ENCODE data around the gene ADAMTS12.
A peak's percentile ranks its signal among the peaks of the same experiment; 100 is the strongest.

Gene ADAMTS12

DNA sequence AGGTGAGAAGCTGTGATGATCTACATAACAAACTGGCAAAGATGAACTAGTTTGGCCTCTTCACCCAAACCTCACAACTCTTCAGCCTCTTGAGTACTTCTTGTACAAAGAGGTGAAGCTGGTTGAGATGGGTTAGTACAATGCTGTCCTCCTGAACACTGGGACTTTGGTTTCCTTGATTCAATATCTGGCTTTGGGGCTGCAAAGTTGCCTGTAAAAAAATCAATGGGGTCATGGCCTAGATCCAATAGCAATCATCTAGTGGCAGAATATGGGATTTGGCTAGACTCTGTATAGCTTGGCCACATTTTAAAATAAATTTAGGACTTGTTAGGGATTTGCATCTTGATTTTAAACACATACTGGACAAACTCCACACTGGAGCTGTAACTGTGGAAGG is 179.1 kb downstream of the ADAMTS12 start:
- no peak for DNase-seq (ENCODE audit: low read depth)
- no peak for TF ChIP-seq CTCF (conservative IDR thresholded peaks at IDR 0.05; ENCODE audit: control insufficient read depth, insufficient read depth, low read depth, low read length)
- no peak overlapping the region for H3K4me3 ChIP-seq (ENCODE audit: control insufficient read depth, low read depth, low read length)

GRCh38 chr5:33711094-33711679 is 180.6 kb downstream of the ADAMTS12 start:
- no peak overlapping the region for H3K4me3 ChIP-seq (ENCODE audit: control insufficient read depth, low read depth, low read length)
- TF ChIP-seq CTCF (conservative IDR thresholded peaks at IDR 0.05; ENCODE audit: control insufficient read depth, insufficient read depth, low read depth, low read length) = no peak
- no peak for DNase-seq (ENCODE audit: low read depth)

GRCh38 chr5:33702867-33703266 is 188.9 kb downstream of the ADAMTS12 start:
- DNase-seq (ENCODE audit: low read depth) = no peak
- no peak for TF ChIP-seq CTCF (conservative IDR thresholded peaks at IDR 0.05; ENCODE audit: control insufficient read depth, insufficient read depth, low read depth, low read length)
- no peak overlapping the region for H3K4me3 ChIP-seq (ENCODE audit: control insufficient read depth, low read depth, low read length)

GRCh38 chr5:33701951-33702350 is 189.8 kb downstream of the ADAMTS12 start:
- no peak for DNase-seq (ENCODE audit: low read depth)
- H3K4me3 ChIP-seq (ENCODE audit: control insufficient read depth, low read depth, low read length) = no peak overlapping the region
- no peak for TF ChIP-seq CTCF (conservative IDR thresholded peaks at IDR 0.05; ENCODE audit: control insufficient read depth, insufficient read depth, low read depth, low read length)

DNA sequence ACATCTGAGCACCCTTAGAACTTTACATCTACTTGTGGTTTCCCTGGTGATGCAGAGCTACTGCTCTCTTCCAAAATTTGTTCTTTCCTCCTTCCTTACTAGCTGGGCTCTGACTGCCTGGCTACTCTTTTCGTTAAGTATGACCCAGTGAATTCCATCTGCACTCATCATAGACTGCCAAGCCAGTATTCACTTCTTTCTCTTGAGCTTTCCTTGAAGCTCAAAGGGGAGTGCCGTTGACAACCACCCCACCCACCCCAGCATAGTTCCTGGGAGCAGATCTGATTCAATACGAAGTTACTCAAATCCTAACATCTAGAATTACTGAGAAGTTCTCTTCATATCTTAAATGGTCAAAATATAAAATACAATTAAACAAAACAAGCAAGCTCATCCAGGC is 190.5 kb downstream of the ADAMTS12 start:
- no peak overlapping the region for H3K4me3 ChIP-seq (ENCODE audit: control insufficient read depth, low read depth, low read length)
- DNase-seq (ENCODE audit: low read depth) = peak; percentile 81
- TF ChIP-seq CTCF (conservative IDR thresholded peaks at IDR 0.05; ENCODE audit: control insufficient read depth, insufficient read depth, low read depth, low read length) = no peak

DNA sequence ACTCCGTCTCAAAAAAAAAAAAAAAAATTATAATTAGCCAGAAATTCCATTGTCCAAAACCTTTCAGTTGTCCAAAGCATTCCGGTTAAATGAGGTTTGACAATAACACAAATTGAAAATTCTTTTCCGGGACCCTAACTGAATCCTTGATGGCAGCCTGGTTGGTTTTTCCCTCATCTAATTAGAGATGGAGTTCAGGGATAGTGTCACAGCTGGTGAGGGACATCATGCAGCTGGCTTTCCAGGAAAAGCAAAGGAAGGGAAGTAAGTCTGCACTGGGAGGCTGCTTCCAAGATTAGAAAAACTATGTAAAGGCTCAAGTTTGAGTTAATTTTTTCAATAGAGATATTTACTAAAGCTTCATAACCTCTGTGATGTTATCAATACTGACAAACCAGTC is 195.4 kb downstream of the ADAMTS12 start:
- no peak for TF ChIP-seq CTCF (conservative IDR thresholded peaks at IDR 0.05; ENCODE audit: control insufficient read depth, insufficient read depth, low read depth, low read length)
- no peak overlapping the region for H3K4me3 ChIP-seq (ENCODE audit: control insufficient read depth, low read depth, low read length)
- DNase-seq (ENCODE audit: low read depth) = no peak

GRCh38 chr5:33692980-33693379 is 198.8 kb downstream of the ADAMTS12 start:
- no peak for TF ChIP-seq CTCF (conservative IDR thresholded peaks at IDR 0.05; ENCODE audit: control insufficient read depth, insufficient read depth, low read depth, low read length)
- DNase-seq (ENCODE audit: low read depth) = peak; percentile 33
- no peak overlapping the region for H3K4me3 ChIP-seq (ENCODE audit: control insufficient read depth, low read depth, low read length)

Measured in fibroblast of mammary gland (primary cell).